22Rv1 (cell line): Measurements from ENCODE around the gene SF3B3.

Source experiments
- ZFX ChIP-seq: fragments of 450-650 bp; IDR thresholded peaks from 2 replicates; pipeline ENCODE4 v1.6.1; 2017; ENCODE audit warnings: antibody characterized with exemption, borderline replicate concordance
- TF ChIP-seq, protein P1 (sequence below): fragments of 450-650 bp; IDR thresholded peaks from 2 replicates; pipeline ENCODE4 v1.5.1; 2017; ENCODE audit warnings: mild to moderate bottlenecking

- TF ChIP-seq, protein P1, sequence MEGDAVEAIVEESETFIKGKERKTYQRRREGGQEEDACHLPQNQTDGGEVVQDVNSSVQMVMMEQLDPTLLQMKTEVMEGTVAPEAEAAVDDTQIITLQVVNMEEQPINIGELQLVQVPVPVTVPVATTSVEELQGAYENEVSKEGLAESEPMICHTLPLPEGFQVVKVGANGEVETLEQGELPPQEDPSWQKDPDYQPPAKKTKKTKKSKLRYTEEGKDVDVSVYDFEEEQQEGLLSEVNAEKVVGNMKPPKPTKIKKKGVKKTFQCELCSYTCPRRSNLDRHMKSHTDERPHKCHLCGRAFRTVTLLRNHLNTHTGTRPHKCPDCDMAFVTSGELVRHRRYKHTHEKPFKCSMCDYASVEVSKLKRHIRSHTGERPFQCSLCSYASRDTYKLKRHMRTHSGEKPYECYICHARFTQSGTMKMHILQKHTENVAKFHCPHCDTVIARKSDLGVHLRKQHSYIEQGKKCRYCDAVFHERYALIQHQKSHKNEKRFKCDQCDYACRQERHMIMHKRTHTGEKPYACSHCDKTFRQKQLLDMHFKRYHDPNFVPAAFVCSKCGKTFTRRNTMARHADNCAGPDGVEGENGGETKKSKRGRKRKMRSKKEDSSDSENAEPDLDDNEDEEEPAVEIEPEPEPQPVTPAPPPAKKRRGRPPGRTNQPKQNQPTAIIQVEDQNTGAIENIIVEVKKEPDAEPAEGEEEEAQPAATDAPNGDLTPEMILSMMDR, result no peak
- no peak for TF ChIP-seq ZFX
Measured at GRCh38 chr16:70576431-70577255, 53.0 kb downstream of the SF3B3 start.
